ENCODE results near the gene NECAP2. TPM values are rescaled to one million over a fixed set of nuclear protein-coding genes. Genes with fewer than 3 reads are reported as not detected.
"Not testable (repeated sequence)": the region's sequence is repeated elsewhere in the genome, so short reads cannot be mapped to it uniquely, and the experiment has no call there.

Gene NECAP2
- total RNA-seq, 1 donor from 2014 or later = 41.7 TPM

DNA sequence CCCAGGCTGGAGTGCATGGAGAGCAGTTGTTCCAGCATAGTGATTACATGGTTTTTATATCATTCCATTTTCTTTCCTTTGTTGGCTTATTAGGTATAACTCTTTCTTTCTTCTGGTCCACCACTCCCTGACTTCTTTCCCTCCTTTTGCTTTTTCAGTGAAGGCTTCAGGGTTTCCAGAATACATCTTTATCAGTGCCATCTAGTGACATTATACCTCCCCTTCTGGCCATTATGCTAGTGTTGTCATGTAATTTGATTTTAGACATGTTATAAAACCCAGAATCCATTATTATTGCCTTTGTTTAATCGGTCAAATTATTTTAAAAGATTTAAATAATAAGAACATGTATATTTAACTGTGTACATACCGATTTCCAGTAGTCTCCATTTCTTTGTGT is 63.0 kb downstream of the NECAP2 start:
- Histone ChIP-seq H3K4me3 (no peak overlapping the region), H3K9me3 (no peaks in the 10 kb centered on the region), H3K27me3 (no peaks in the 10 kb centered on the region), H3K27ac (no peak overlapping the region), H3K4me1 (peaks cover 1% of the 10 kb centered on the region), H3K36me3 (no peaks in the 10 kb centered on the region)
- no peak for DNase-seq (ENCODE audit: extremely low spot score in 2 of 2)
- no peak for TF ChIP-seq POLR2A (IDR thresholded peaks at IDR 0.05)
- TF ChIP-seq, protein P1, sequence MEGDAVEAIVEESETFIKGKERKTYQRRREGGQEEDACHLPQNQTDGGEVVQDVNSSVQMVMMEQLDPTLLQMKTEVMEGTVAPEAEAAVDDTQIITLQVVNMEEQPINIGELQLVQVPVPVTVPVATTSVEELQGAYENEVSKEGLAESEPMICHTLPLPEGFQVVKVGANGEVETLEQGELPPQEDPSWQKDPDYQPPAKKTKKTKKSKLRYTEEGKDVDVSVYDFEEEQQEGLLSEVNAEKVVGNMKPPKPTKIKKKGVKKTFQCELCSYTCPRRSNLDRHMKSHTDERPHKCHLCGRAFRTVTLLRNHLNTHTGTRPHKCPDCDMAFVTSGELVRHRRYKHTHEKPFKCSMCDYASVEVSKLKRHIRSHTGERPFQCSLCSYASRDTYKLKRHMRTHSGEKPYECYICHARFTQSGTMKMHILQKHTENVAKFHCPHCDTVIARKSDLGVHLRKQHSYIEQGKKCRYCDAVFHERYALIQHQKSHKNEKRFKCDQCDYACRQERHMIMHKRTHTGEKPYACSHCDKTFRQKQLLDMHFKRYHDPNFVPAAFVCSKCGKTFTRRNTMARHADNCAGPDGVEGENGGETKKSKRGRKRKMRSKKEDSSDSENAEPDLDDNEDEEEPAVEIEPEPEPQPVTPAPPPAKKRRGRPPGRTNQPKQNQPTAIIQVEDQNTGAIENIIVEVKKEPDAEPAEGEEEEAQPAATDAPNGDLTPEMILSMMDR (IDR thresholded peaks at IDR 0.05) = no peak
- TF ChIP-seq POLR2AphosphoS5 (IDR thresholded peaks at IDR 0.05; ENCODE audit: insufficient read depth in 1 of 2, low read depth in 1 of 2) = no peak
- intact Hi-C loops (cut with DNase I) = no loop called here

GRCh38 chr1:16505870-16506269 is 65.3 kb downstream of the NECAP2 start:
- H3K27ac ChIP-seq; intact Hi-C loops (cut with DNase I); H3K9me3 ChIP-seq; H3K4me3 ChIP-seq; H3K4me1 ChIP-seq; H3K36me3 ChIP-seq; H3K27me3 ChIP-seq; DNase-seq (ENCODE audit: extremely low spot score in 2 of 2): not testable (repeated sequence)

DNA sequence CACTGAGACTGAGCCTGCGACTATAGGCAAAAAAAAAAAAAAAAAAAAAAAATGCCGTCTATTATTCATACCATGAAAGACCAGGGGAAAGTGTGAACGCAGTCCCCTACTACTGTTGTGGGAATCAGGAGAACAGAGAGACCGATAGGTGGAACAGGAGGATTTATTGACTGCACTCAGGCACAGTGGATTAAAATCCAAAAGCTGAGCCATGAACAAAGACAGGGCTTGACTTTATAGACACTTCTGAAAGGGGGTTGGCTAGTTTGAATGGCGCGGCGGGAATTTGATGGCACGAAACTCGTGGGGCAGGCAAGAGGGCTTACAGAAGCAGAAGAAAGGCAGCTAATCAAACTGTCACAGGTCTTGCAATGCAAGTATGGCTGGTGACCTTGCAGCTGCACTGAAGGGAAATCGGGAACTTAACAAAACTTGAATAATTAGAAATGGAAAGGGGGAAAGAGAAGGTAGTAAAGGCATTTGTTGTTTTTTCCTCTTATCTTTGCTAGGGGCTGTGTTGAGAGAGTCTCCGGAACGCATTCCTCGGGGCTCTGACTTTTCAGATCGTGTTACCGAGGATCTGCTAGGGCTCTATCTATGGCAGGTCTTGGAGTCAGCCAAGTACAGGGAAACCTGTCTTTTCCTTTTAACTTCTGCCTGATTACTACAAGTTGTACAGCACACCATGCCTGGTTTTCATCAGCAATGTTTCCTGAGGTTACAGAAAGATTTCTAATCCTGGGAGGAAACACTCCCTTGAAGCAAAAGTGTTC is 66.0 kb downstream of the NECAP2 start:
- DNase-seq (ENCODE audit: extremely low spot score in 2 of 2); H3K36me3 ChIP-seq; intact Hi-C loops (cut with DNase I); H3K4me3 ChIP-seq; H3K27me3 ChIP-seq; H3K9me3 ChIP-seq; H3K4me1 ChIP-seq; H3K27ac ChIP-seq: not testable (repeated sequence)

GRCh38 chr1:16508861-16509445 is 68.4 kb downstream of the NECAP2 start:
- H3K36me3 ChIP-seq; intact Hi-C loops (cut with DNase I); H3K27ac ChIP-seq; H3K9me3 ChIP-seq; H3K4me1 ChIP-seq; H3K27me3 ChIP-seq; H3K4me3 ChIP-seq: not testable (repeated sequence)
- DNase-seq (ENCODE audit: extremely low spot score in 2 of 2) = peak in 1 of 2 donors; percentile 90

Other genes with a start within 250 kb of the NECAP2 start
- gene ARHGEF19, start 228.1 kb upstream of the NECAP2 start, total RNA-seq = 19.4 TPM
- gene CPLANE2, start 203.5 kb upstream of the NECAP2 start, total RNA-seq = 1.2 TPM
- 24.8 TPM for gene FBXO42, start 88.2 kb upstream of the NECAP2 start, total RNA-seq
- gene SZRD1, start 73.5 kb upstream of the NECAP2 start, total RNA-seq = 52.3 TPM
- gene SPATA21, start 3.3 kb upstream of the NECAP2 start, total RNA-seq = not detected
- 19,908 TPM for gene RNU1-1, start 73.6 kb downstream of the NECAP2 start, total RNA-seq
- gene NBPF1, start 172.8 kb downstream of the NECAP2 start, total RNA-seq = 45.9 TPM
- gene RNU1-3, start 226.2 kb downstream of the NECAP2 start, total RNA-seq = 19,908 TPM